ENCODE results near the gene DBH.

The DBH gene

GRCh38 chr9:133597316-133597957 lies 38.7 kb upstream of the DBH start:
- H3K4me2 ChIP-seq (ENCODE audit: low read length) = no peak overlapping the region
- H3K9me3 ChIP-seq (ENCODE audit: insufficient read depth, low read length) = peaks cover 16% of the 10 kb centered on the region; the same call in 1 of the 2 replicates
- no peaks in the 10 kb centered on the region for H3K4me1 ChIP-seq (ENCODE audit: low read length)
- H2AFZ ChIP-seq (ENCODE audit: low read depth, low read length) = no peak overlapping the region
- no peaks in the 10 kb centered on the region for H3K36me3 ChIP-seq (replicated peaks; ENCODE audit: low read depth, low read length)
- no peak for TF ChIP-seq EZH2phosphoT487 (IDR thresholded peaks at IDR 0.05; ENCODE audit: low read depth)
- TF ChIP-seq CTCF (IDR thresholded peaks at IDR 0.05; ENCODE audit: low read depth, low read length) = no peak
- H3K79me2 ChIP-seq (ENCODE audit: low read length) = no peaks in the 10 kb centered on the region
- no peaks in the 10 kb centered on the region for H4K20me1 ChIP-seq (ENCODE audit: insufficient read depth, low read length)
- no peaks in the 10 kb centered on the region; the same call in 1 of the 2 replicates for H3K27me3 ChIP-seq (ENCODE audit: low read depth, low read length)
- H3K4me3 ChIP-seq (ENCODE audit: low read length) = no peak overlapping the region
- no peak overlapping the region for H3K9ac ChIP-seq (ENCODE audit: low read length)
- H3K27ac ChIP-seq (ENCODE audit: low read length) = no peak overlapping the region

GRCh38 chr9:133598978-133599377 lies 37.2 kb upstream of the DBH start:
- peaks cover 16% of the 10 kb centered on the region; the same call in 1 of the 2 replicates for H3K9me3 ChIP-seq (ENCODE audit: insufficient read depth, low read length)
- H3K36me3 ChIP-seq (replicated peaks; ENCODE audit: low read depth, low read length) = no peaks in the 10 kb centered on the region
- H3K27me3 ChIP-seq (ENCODE audit: low read depth, low read length) = peaks cover under 1% of the 10 kb centered on the region; the same call in 1 of the 2 replicates
- no peaks in the 10 kb centered on the region for H3K79me2 ChIP-seq (ENCODE audit: low read length)
- no peaks in the 10 kb centered on the region for H4K20me1 ChIP-seq (ENCODE audit: insufficient read depth, low read length)
- no peak overlapping the region for H3K9ac ChIP-seq (ENCODE audit: low read length)
- no peak for TF ChIP-seq CTCF (IDR thresholded peaks at IDR 0.05; ENCODE audit: low read depth, low read length)
- TF ChIP-seq EZH2phosphoT487 (IDR thresholded peaks at IDR 0.05; ENCODE audit: low read depth) = no peak
- no peak overlapping the region for H3K27ac ChIP-seq (ENCODE audit: low read length)
- H3K4me2 ChIP-seq (ENCODE audit: low read length) = no peak overlapping the region
- H2AFZ ChIP-seq (ENCODE audit: low read depth, low read length) = no peak overlapping the region
- no peak overlapping the region for H3K4me3 ChIP-seq (ENCODE audit: low read length)
- no peaks in the 10 kb centered on the region for H3K4me1 ChIP-seq (ENCODE audit: low read length)

GRCh38 chr9:133599470-133600173 lies 36.5 kb upstream of the DBH start:
- Histone ChIP-seq H3K27me3 (ENCODE audit: low read depth, low read length) (peaks cover 6% of the 10 kb centered on the region; the same call in 1 of the 2 replicates), H3K36me3 (replicated peaks; ENCODE audit: low read depth, low read length) (no peaks in the 10 kb centered on the region)

More at GRCh38 chr9:133599470-133600173, 36.5 kb upstream of the DBH start:
- no peak overlapping the region for H2AFZ ChIP-seq (ENCODE audit: low read depth, low read length)
- no peaks in the 10 kb centered on the region for H3K4me1 ChIP-seq (ENCODE audit: low read length)
- no peak overlapping the region for H3K4me2 ChIP-seq (ENCODE audit: low read length)
- peaks cover 16% of the 10 kb centered on the region; the same call in 1 of the 2 replicates for H3K9me3 ChIP-seq (ENCODE audit: insufficient read depth, low read length)
- H3K27ac ChIP-seq (ENCODE audit: low read length) = no peak overlapping the region
- H3K79me2 ChIP-seq (ENCODE audit: low read length) = no peaks in the 10 kb centered on the region
- H3K9ac ChIP-seq (ENCODE audit: low read length) = no peak overlapping the region
- H3K4me3 ChIP-seq (ENCODE audit: low read length) = no peak overlapping the region
- no peaks in the 10 kb centered on the region for H4K20me1 ChIP-seq (ENCODE audit: insufficient read depth, low read length)
- TF ChIP-seq EZH2phosphoT487 (IDR thresholded peaks at IDR 0.05; ENCODE audit: low read depth) = no peak
- no peak for TF ChIP-seq CTCF (IDR thresholded peaks at IDR 0.05; ENCODE audit: low read depth, low read length)
